HG02763 (cell line): ENCODE measurements around the gene THSD7A.

Source experiments
- ATAC-seq: cut with Tn5 transposase; IDR thresholded peaks from one replicate; pipeline ENCODE4 v1.9.1; 2021; ENCODE audit warnings: mild to moderate bottlenecking, moderate library complexity; ENCODE audit not compliant: unreplicated experiment

THSD7A gene

GRCh38 chr7:11709196-11709595 lies 122.8 kb downstream of the THSD7A start:
- ATAC-seq, result no peak

GRCh38 chr7:11707606-11708193 lies 124.3 kb downstream of the THSD7A start:
- ATAC-seq, result no peak

GRCh38 chr7:11706666-11707605 lies 125.1 kb downstream of the THSD7A start:
- no peak for ATAC-seq

- no peak for ATAC-seq
These were observed 128.2 kb downstream of the THSD7A start for GRCh38 chr7:11703829-11704228.

- ATAC-seq, result no peak
These were observed 129.1 kb downstream of the THSD7A start for GRCh38 chr7:11702938-11703337.

- ATAC-seq, result no peak
These were observed 130.0 kb downstream of the THSD7A start for GRCh38 chr7:11701829-11702560.

- ATAC-seq, result no peak
These were observed 132.3 kb downstream of the THSD7A start for GRCh38 chr7:11699666-11700065.

- no peak for ATAC-seq
These were observed 133.6 kb downstream of the THSD7A start for GRCh38 chr7:11698384-11698871.

- ATAC-seq, result no peak
These were observed 141.6 kb downstream of the THSD7A start for GRCh38 chr7:11690395-11690794.

GRCh38 chr7:11689096-11689495 lies 142.9 kb downstream of the THSD7A start:
- no peak for ATAC-seq

- ATAC-seq, result no peak
These were observed 150.5 kb downstream of the THSD7A start for GRCh38 chr7:11681461-11681860.

GRCh38 chr7:11675163-11675562 lies 156.8 kb downstream of the THSD7A start:
- no peak for ATAC-seq

GRCh38 chr7:11668727-11669126 lies 163.3 kb downstream of the THSD7A start:
- no peak for ATAC-seq

- ATAC-seq, result no peak
These were observed 164.2 kb downstream of the THSD7A start for GRCh38 chr7:11667810-11668185.

GRCh38 chr7:11667071-11667809 lies 164.8 kb downstream of the THSD7A start:
- no peak for ATAC-seq

GRCh38 chr7:11665357-11665756 lies 166.6 kb downstream of the THSD7A start:
- no peak for ATAC-seq

- no peak for ATAC-seq
These were observed 176.4 kb downstream of the THSD7A start for GRCh38 chr7:11655642-11656041.

GRCh38 chr7:11655163-11655562 lies 176.8 kb downstream of the THSD7A start:
- no peak for ATAC-seq

GRCh38 chr7:11650500-11650899 lies 181.5 kb downstream of the THSD7A start:
- no peak for ATAC-seq

- no peak for ATAC-seq
These were observed 182.0 kb downstream of the THSD7A start for GRCh38 chr7:11650030-11650429.

- ATAC-seq, result no peak
These were observed 183.0 kb downstream of the THSD7A start for GRCh38 chr7:11648980-11649379.
